ENCODE results near the gene BCHE.

BCHE gene

DNA sequence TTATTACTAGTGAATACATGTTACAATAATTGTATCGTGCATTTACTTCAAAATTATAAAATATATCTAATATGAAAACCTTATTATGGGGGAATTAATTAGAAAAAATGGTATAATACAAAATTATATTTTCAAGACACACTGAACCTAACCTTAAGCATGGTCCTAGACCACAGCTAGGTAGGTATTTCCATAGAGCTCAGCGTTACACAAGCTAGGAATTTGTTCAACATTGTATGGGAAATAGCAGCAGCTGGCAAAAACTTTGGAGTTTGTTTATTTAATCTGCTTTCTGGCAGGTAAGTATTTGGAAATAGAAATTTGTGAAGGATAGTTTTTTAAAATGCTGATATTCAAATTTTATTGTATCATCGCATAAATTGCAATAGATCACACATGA lies 52.9 kb downstream of the BCHE start:
- TF ChIP-seq CTCF (IDR thresholded peaks at IDR 0.05; ENCODE audit: low read length, missing control alignments): no peak
- H3K4me3 ChIP-seq (replicated peaks; ENCODE audit: low read depth, low read length): no peak overlapping the region
- DNase-seq (ENCODE audit: low read depth): no peak

DNA sequence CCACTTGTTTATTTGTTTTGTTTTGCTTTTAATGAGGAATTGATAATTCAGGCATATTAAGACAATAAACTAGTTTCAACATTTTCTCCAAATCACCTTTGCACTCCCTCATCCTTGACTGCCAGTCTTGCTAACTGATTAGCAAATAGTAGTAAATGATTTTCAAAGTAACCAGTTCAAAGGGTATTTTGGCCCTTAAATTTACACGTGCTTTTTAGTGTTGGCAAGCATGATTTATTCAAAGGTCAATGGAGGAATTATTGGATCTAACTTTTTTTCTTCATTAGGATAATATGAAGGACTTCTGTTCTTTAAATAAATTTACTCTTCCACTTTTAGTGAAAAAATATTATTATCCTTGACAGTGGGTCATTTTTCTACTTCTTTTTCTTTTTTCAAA lies 53.8 kb downstream of the BCHE start:
- no peak overlapping the region for H3K4me3 ChIP-seq (replicated peaks; ENCODE audit: low read depth, low read length)
- DNase-seq (ENCODE audit: low read depth): no peak
- TF ChIP-seq CTCF (IDR thresholded peaks at IDR 0.05; ENCODE audit: low read length, missing control alignments): no peak

- H3K4me3 ChIP-seq (replicated peaks; ENCODE audit: low read depth, low read length): no peak overlapping the region
- no peak for DNase-seq (ENCODE audit: low read depth)
- TF ChIP-seq CTCF (IDR thresholded peaks at IDR 0.05; ENCODE audit: low read length, missing control alignments): no peak
Measured at GRCh38 chr3:165778891-165779290, 58.3 kb downstream of the BCHE start.

DNA sequence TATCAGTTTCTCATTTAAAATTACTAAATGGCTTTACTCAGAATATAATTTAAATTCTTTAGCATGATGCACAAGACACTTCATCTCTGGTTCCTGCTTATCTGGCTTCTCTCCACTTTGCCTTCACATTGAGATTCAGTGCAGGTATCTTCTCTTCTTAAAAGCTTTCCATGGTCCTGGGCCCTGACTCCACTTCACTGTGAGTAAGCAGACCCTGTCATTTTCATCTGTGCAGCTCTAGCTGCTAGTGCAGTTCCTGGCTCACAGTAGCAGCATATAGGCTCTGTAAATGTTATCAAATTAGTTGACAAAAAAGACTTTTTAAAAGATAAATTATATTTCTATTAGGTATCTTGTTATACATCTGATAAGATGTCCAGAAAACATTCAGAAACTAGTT lies 58.8 kb downstream of the BCHE start:
- no peak for TF ChIP-seq CTCF (IDR thresholded peaks at IDR 0.05; ENCODE audit: low read length, missing control alignments)
- no peak overlapping the region for H3K4me3 ChIP-seq (replicated peaks; ENCODE audit: low read depth, low read length)
- no peak for DNase-seq (ENCODE audit: low read depth)

DNA sequence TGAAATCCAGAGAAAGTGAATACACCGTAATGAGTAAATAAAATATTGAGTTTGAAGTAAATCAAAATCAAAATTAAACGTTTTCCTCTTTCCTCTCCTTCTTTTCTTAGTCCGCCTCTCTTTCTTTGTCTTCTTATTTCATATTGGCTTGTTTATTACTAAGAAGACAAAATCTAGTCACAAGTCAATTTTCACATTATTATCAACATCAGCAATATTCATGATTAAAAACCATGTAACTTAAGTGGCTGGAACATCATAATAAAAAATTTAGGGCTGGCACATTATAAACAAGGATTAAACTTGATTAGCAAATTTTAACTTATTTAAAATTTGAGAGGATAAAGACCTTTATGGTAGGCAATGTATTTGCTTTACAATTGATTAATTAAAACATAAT lies 61.4 kb downstream of the BCHE start:
- no peak for DNase-seq (ENCODE audit: low read depth)
- TF ChIP-seq CTCF (IDR thresholded peaks at IDR 0.05; ENCODE audit: low read length, missing control alignments): no peak
- no peak overlapping the region for H3K4me3 ChIP-seq (replicated peaks; ENCODE audit: low read depth, low read length)

- no peak for TF ChIP-seq CTCF (IDR thresholded peaks at IDR 0.05; ENCODE audit: low read length, missing control alignments)
- DNase-seq (ENCODE audit: low read depth): peak; percentile 4
- H3K4me3 ChIP-seq (replicated peaks; ENCODE audit: low read depth, low read length): no peak overlapping the region
Measured at GRCh38 chr3:165770781-165771180, 66.4 kb downstream of the BCHE start.

DNA sequence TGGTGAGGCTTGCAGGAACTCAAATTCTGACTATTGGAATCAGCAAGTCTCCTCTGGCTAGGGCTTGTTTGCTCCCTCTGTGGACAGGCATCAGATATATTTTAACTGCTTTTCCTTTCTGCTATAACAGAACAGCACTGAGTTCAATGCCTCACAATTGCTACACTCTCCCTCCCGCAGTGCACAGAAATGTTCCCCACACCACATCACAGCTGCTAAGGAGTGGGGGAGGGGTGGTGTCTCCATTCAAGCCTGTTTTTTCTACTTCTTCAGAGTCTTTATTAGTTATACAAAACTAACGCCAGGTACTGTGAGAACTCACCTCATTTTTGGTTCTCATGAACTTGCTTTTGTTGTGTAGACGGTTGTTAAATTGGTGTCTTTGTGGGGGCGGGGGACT lies 68.5 kb downstream of the BCHE start:
- TF ChIP-seq CTCF (IDR thresholded peaks at IDR 0.05; ENCODE audit: low read length, missing control alignments): no peak
- no peak for DNase-seq (ENCODE audit: low read depth)
- no peak overlapping the region for H3K4me3 ChIP-seq (replicated peaks; ENCODE audit: low read depth, low read length)
